IMR-90 (cell line): Measurements from ENCODE around the gene CUBN. TPM values are rescaled to one million over a fixed set of nuclear protein-coding genes. Genes with fewer than 3 reads are reported as not detected.

Source experiments
- ATAC-seq: fragments of 200-7000 bp; cut with Tn5 transposase; 2 replicates; pipeline ENCODE4 v1.9.1; 2020; ENCODE audit warnings: low read depth, mild to moderate bottlenecking, moderate library complexity
- BruUV-seq: library from RNA; stranded (reverse); fragments of 400-500 nt; replicated peaks from 2 replicates; lab custom pipeline; 2021; lab: Mats Ljungman, UMichigan
- CTCF ChIA-PET: fragments of 300-600 bp; formaldehyde crosslinking; extraction: SDS; loops from one replicate; lab custom pipeline; 2021; ENCODE audit warnings: antibody characterized with exemption; lab: Yijun Ruan, JAX
- POLR2A ChIA-PET: fragments of 300-600 bp; sonication (Branson Sonifier 250); formaldehyde crosslinking; loops from one replicate; lab custom pipeline; 2022; ENCODE audit warnings: antibody characterized with exemption; ENCODE audit not compliant: unreplicated experiment; lab: Charles Lee
- DNase-seq: peaks from one replicate; pipeline ENCODE4 v3.0.0; 2013
- H2AFZ ChIP-seq: replicated peaks from 2 replicates; pipeline ENCODE3; 2013; ENCODE audit warnings: low read length, mild to moderate bottlenecking; ENCODE audit not compliant: poor library complexity
- H2AK5ac ChIP-seq: 2 replicates; pipeline ENCODE4 v1.6.1; 2013; ENCODE audit warnings: low read depth, low read length, inconsistent platforms
- H2AK9ac ChIP-seq: replicated peaks from 2 replicates; pipeline ENCODE3; 2013; ENCODE audit warnings: mild to moderate bottlenecking, low read depth, low read length, moderate library complexity; ENCODE audit not compliant: poor library complexity
- H2BK120ac ChIP-seq: 2 replicates; pipeline ENCODE4 v1.6.1; 2013; ENCODE audit warnings: low read depth, low read length, inconsistent platforms
- H2BK15ac ChIP-seq: 3 replicates; pipeline ENCODE4 v1.6.1; 2013; ENCODE audit warnings: low read depth, low read length, inconsistent platforms
- H2BK20ac ChIP-seq: 2 replicates; pipeline ENCODE4 v1.6.1; 2013; ENCODE audit warnings: low read depth, mild to moderate bottlenecking, inconsistent platforms, low read length, moderate library complexity
- H2BK5ac ChIP-seq: 2 replicates; pipeline ENCODE4 v1.6.1; 2013; ENCODE audit warnings: mild to moderate bottlenecking, low read depth, low read length, inconsistent platforms; ENCODE audit not compliant: poor library complexity, severe bottlenecking
- H3K14ac ChIP-seq: replicated peaks from 2 replicates; pipeline ENCODE4 v1.6.1; 2013; ENCODE audit warnings: low read depth, low read length, inconsistent platforms
- H3K18ac ChIP-seq: 2 replicates; pipeline ENCODE4 v1.6.1; 2013; ENCODE audit warnings: low read depth, low read length, control low read depth
- H3K23ac ChIP-seq: 2 replicates; pipeline ENCODE4 v1.6.1; 2013; ENCODE audit warnings: low read depth, low read length, inconsistent platforms
- H3K27ac ChIP-seq: 2 replicates; pipeline ENCODE4 v1.5.1; 2013; ENCODE audit warnings: mild to moderate bottlenecking, control low read depth, low read length; ENCODE audit not compliant: insufficient read depth
- H3K27me3 ChIP-seq: 2 replicates; pipeline ENCODE4 v1.6.1; 2013; ENCODE audit warnings: low read length; ENCODE audit not compliant: control insufficient read depth, insufficient read depth
- H3K36me3 ChIP-seq: 2 replicates; pipeline ENCODE4 v1.6.1; 2013; ENCODE audit warnings: low read length, mixed read lengths; ENCODE audit not compliant: control insufficient read depth, insufficient read depth
- H3K4ac ChIP-seq: 2 replicates; pipeline ENCODE4 v1.6.1; 2013; ENCODE audit warnings: low read depth, low read length, inconsistent platforms
- H3K4me1 ChIP-seq: 2 replicates; pipeline ENCODE4 v1.6.1; 2013; ENCODE audit warnings: low read length, mixed read lengths; ENCODE audit not compliant: control insufficient read depth, insufficient read depth
- H3K4me2 ChIP-seq: 2 replicates; pipeline ENCODE4 v1.6.1; 2013; ENCODE audit warnings: low read depth, mild to moderate bottlenecking, control low read depth, low read length, moderate library complexity
- H3K4me3 ChIP-seq: 2 replicates; pipeline ENCODE4 v1.5.1; 2013; ENCODE audit warnings: low read depth, mild to moderate bottlenecking, control low read depth, low read length, moderate library complexity; ENCODE audit not compliant: insufficient read depth
- H3K56ac ChIP-seq: 2 replicates; pipeline ENCODE4 v1.6.1; 2013; ENCODE audit warnings: low read length, inconsistent platforms; ENCODE audit not compliant: insufficient read depth; ENCODE audit errors: extremely low read depth
- H3K79me1 ChIP-seq, 2 experiments: 2 replicates each; pipeline ENCODE4 v1.6.1; 2013; ENCODE audit warnings: low read length in 2 of 2, inconsistent platforms in 1 of 2, low read depth in 1 of 2
- H3K9ac ChIP-seq: 2 replicates; pipeline ENCODE4 v1.6.1; 2013; ENCODE audit warnings: low read depth, low read length, control low read depth
- H3K9me1 ChIP-seq: 2 replicates; pipeline ENCODE4 v1.6.1; 2013; ENCODE audit warnings: low read length, inconsistent platforms; ENCODE audit not compliant: insufficient read depth
- H3K9me3 ChIP-seq: 2 replicates; pipeline ENCODE4 v1.6.1; 2013; ENCODE audit warnings: low read length; ENCODE audit not compliant: control insufficient read depth, insufficient read depth
- H4K20me1 ChIP-seq: 2 replicates; pipeline ENCODE4 v1.6.1; 2013; ENCODE audit warnings: low read length, inconsistent platforms; ENCODE audit not compliant: insufficient read depth
- H4K5ac ChIP-seq: 2 replicates; pipeline ENCODE4 v1.6.1; 2013; ENCODE audit warnings: mild to moderate bottlenecking, low read depth, low read length, control low read depth
- H4K8ac ChIP-seq, 2 experiments: 2 replicates each; pipeline ENCODE4 v1.6.1; 2013; ENCODE audit warnings: low read depth in 2 of 2, low read length in 2 of 2, control low read depth in 1 of 2, inconsistent platforms in 1 of 2
- H4K91ac ChIP-seq: 2 replicates; pipeline ENCODE4 v1.6.1; 2013; ENCODE audit warnings: low read depth, low read length, inconsistent platforms; ENCODE audit not compliant: insufficient read depth
- BHLHE40 ChIP-seq: fragments of 150-350 bp; IDR thresholded peaks from 2 replicates; pipeline ENCODE4 v1.6.1; 2016; ENCODE audit warnings: mild to moderate bottlenecking, low read depth, low read length
- CEBPB ChIP-seq: IDR thresholded peaks from 2 replicates; pipeline ENCODE4 v1.6.1; 2012; ENCODE audit warnings: low read depth, low read length, improper control_type of control experiment
- CHD1 ChIP-seq: IDR thresholded peaks from 2 replicates; pipeline ENCODE4 v1.6.1; 2012; ENCODE audit warnings: low read depth, low read length, improper control_type of control experiment
- CTCF ChIP-seq: conservative IDR thresholded peaks from 2 replicates; pipeline ENCODE4 v1.5.1; 2012; ENCODE audit warnings: mild to moderate bottlenecking, low read depth, low read length, improper control_type of control experiment
- ELK1 ChIP-seq: fragments of 150-350 bp; IDR thresholded peaks from 2 replicates; pipeline ENCODE4 v1.6.1; 2016; ENCODE audit warnings: low read depth, mild to moderate bottlenecking, low read length, moderate library complexity, borderline replicate concordance
- FOS ChIP-seq: fragments of 150-350 bp; IDR thresholded peaks from 2 replicates; pipeline ENCODE4 v1.6.1; 2016; ENCODE audit warnings: low read depth, low read length
- MAFK ChIP-seq: IDR thresholded peaks from 2 replicates; pipeline ENCODE4 v1.6.1; 2012; ENCODE audit warnings: low read depth, low read length, improper control_type of control experiment
- MAZ ChIP-seq: IDR thresholded peaks from 2 replicates; pipeline ENCODE4 v1.6.1; 2012; ENCODE audit warnings: low read depth, mild to moderate bottlenecking, low read length, improper control_type of control experiment, moderate library complexity, borderline replicate concordance
- MXI1 ChIP-seq: IDR thresholded peaks from 2 replicates; pipeline ENCODE4 v1.6.1; 2012; ENCODE audit warnings: low read depth, mild to moderate bottlenecking, low read length, moderate library complexity, borderline replicate concordance
- NFE2L2 ChIP-seq: fragments of 150-350 bp; IDR thresholded peaks from 2 replicates; pipeline ENCODE4 v1.6.1; 2016; ENCODE audit warnings: low read depth, mild to moderate bottlenecking, low read length
- POLR2A ChIP-seq: IDR thresholded peaks from 2 replicates; pipeline ENCODE4 v1.6.1; 2012; ENCODE audit warnings: mild to moderate bottlenecking, low read depth, low read length
- RAD21 ChIP-seq: IDR thresholded peaks from 2 replicates; pipeline ENCODE4 v1.6.1; 2012; ENCODE audit warnings: low read length, improper control_type of control experiment
- RCOR1 ChIP-seq: IDR thresholded peaks from 2 replicates; pipeline ENCODE4 v1.6.1; 2012; ENCODE audit warnings: mild to moderate bottlenecking, low read length, improper control_type of control experiment; ENCODE audit not compliant: insufficient replicate concordance
- RFX5 ChIP-seq: IDR thresholded peaks from 2 replicates; pipeline ENCODE4 v1.8.0; 2012; ENCODE audit warnings: low read depth, mild to moderate bottlenecking, low read length, moderate library complexity
- SMC3 ChIP-seq: fragments of 150-350 bp; IDR thresholded peaks from 2 replicates; pipeline ENCODE4 v1.6.1; 2016; ENCODE audit warnings: low read depth, mild to moderate bottlenecking, antibody characterized with exemption, low read length, moderate library complexity
- WGBS, 2 experiments: methylation state at CpG; one replicate each; pipeline versions ENCODE4 v1.1.5 to v1.1.7; 2013; ENCODE audit warnings: missing lambda C conversion rate in 2 of 2; ENCODE audit not compliant: insufficient read length in 1 of 2; ENCODE audit errors: extremely low coverage in 2 of 2; 5-methylcytosine and 5-hydroxymethylcytosine counted together
- dilution Hi-C: fragments of 300-500 bp; cut with HindIII; formaldehyde crosslinking; loops from one replicate; pipeline ENCODE4 v1.14.3; 2018; ENCODE audit warnings: low sequenced_read_pairs; ENCODE audit not compliant: unreplicated experiment
- in situ Hi-C: fragments of 300-500 bp; cut with MboI; formaldehyde crosslinking; loops from 3 replicates; pipeline ENCODE4 v1.14.3; 2019; ENCODE audit warnings: low sequenced_read_pairs, inconsistent platforms, mixed read lengths
- intact Hi-C: fragments of 100-400 bp; cut with micrococcal nuclease; formaldehyde crosslinking; loops from 2 replicates; pipeline ENCODE4 v1.10.0; 2022
- polyA plus RNA-seq, 3 experiments: library from polyadenylated mRNA; depleted of rRNA; stranded (reverse); fragments of >200 nt; gene quantifications; 2 replicates each; pipeline ENCODE4 v1.2.3, GENCODE V29; 2012; ENCODE audit warnings: low replicate concordance in 1 of 3
- total RNA-seq: library from RNA; depleted of rRNA; stranded (reverse); fragments of >200 nt; gene quantifications from 2 replicates; pipeline ENCODE4 v1.2.3, GENCODE V29; 2012
- TF ChIP-seq, protein P1 (sequence below): fragments of 150-350 bp; IDR thresholded peaks from 2 replicates; pipeline ENCODE4 v1.6.1; 2017; ENCODE audit warnings: mild to moderate bottlenecking, antibody characterized with exemption, low read length, low read depth

The CUBN gene
- total and polyA plus RNA-seq, 2 of the 4 experiments (the other 2 are of a cell fraction) = 0.19 to 0.54 TPM

DNA sequence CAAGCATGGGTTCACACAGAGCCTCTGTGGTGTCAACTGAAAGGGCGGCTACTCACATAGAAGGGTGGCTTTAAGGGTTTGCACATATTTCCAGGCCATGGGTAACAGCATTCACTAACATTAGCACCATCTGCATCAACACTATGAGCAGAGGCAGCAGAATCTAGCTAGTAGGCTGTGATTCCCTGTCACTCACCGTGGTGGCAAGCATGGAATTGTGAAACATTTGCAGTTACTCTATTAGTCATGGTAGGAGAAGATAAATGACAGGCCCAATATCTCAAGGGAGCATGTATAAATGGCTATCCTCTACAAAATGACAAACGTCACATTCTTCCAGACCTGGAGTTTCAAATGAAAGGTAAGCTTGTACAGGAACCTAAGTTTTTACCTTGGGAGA, 32.2 kb upstream of the CUBN start:
- dilution Hi-C loops = no loop called here
- Histone ChIP-seq H4K8ac (no peak overlapping the region), H3K4me3 (no peak overlapping the region), H2BK15ac (no peak overlapping the region), H3K27me3 (no peaks in the 10 kb centered on the region), H3K36me3 (no peaks in the 10 kb centered on the region), H2AK9ac (no peak overlapping the region), H3K9me3 (no peaks in the 10 kb centered on the region), H3K79me1 (no peaks in the 10 kb centered on the region; a peak in 1 of 4 replicates), H3K4me2 (no peak overlapping the region), H3K9me1 (0 out of 2 replicates have a peak, but pooled peaks cover 3% of the 10 kb centered on the region), H3K14ac (no peak overlapping the region), H3K27ac (no peak overlapping the region), H2BK20ac (no peak overlapping the region), H3K4me1 (no peaks in the 10 kb centered on the region), H2BK5ac (no peak overlapping the region), H3K9ac (no peak overlapping the region), H3K4ac (no peak overlapping the region), H3K18ac (no peak overlapping the region), H3K23ac (no peak overlapping the region), H4K91ac (no peak overlapping the region), H2AFZ (no peak overlapping the region), H3K56ac (no peak overlapping the region), H2BK120ac (no peak overlapping the region), H4K5ac (no peak overlapping the region), H4K20me1 (no peaks in the 10 kb centered on the region), H2AK5ac (no peak overlapping the region)
- POLR2A ChIA-PET = no interaction called here
- no peak for TF ChIP-seq POLR2A
- no peak for TF ChIP-seq MXI1
- no peak for TF ChIP-seq MAFK
- no peak for TF ChIP-seq RCOR1
- TF ChIP-seq BHLHE40 = no peak
- TF ChIP-seq RFX5 = no peak
- TF ChIP-seq CHD1 = no peak
- TF ChIP-seq MAZ = no peak
- no peak for TF ChIP-seq SMC3
- no peak for TF ChIP-seq NFE2L2
- no peak for TF ChIP-seq ELK1
- TF ChIP-seq RAD21 = no peak
- TF ChIP-seq FOS = no peak
- TF ChIP-seq, protein P1, sequence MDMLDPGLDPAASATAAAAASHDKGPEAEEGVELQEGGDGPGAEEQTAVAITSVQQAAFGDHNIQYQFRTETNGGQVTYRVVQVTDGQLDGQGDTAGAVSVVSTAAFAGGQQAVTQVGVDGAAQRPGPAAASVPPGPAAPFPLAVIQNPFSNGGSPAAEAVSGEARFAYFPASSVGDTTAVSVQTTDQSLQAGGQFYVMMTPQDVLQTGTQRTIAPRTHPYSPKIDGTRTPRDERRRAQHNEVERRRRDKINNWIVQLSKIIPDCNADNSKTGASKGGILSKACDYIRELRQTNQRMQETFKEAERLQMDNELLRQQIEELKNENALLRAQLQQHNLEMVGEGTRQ = no peak
- no peak for TF ChIP-seq CTCF
- no peak for TF ChIP-seq CEBPB
- BruUV-seq = no TSS peak
- CTCF ChIA-PET = no interaction called here
- no CpG with 5 or more reads among the region's 3 CpGs for WGBS, 2 experiments
- intact Hi-C loops = loop anchor here (2.0 kb wide), 1 partner anchor 13 kb away; no protein-coding TSS in a partner anchor
- ATAC-seq (no peak), DNase-seq (no peak)
- in situ Hi-C loops = no loop called here
